ENCODE data around the gene LSS. TPM values are rescaled to one million over a fixed set of nuclear protein-coding genes. Genes with fewer than 3 reads are reported as not detected.

LSS gene
- total and polyA plus RNA-seq, 7 donors: 17.4 to 78.6 (median 51.7) TPM

DNA sequence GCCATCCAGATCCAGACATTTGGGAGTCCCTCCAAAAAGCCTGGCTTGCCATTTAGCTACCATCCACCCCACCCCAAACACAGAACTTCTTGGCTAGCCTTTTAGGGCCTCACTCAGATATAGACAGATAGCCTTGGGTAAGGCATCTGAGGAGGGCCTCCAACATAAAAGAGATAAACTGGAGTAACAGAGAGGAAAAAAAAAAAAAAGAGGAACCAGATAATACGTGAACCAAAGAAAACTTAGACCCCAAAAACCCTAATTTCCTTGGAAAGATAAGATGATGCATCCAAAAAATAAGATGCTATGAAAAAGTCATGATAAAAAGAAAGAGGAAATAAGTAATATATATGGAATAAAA lies 19.8 kb upstream of the LSS start:
- WGBS, 2 donors: 89 to 92% methylated on average over 1 of the region's 1 CpG
- Histone ChIP-seq H3K27ac (no peak overlapping the region), H3K4me1 (no peaks in the 10 kb centered on the region), H3K36me3 (peaks cover 42 to 97% (median 67%) of the 10 kb centered on the region in 4 donors), H3K9me3 (no peaks in the 10 kb centered on the region), H3K27me3 (no peaks in the 10 kb centered on the region), H3K4me3 (no peak overlapping the region)
- intact Hi-C loops (cut with DNase I): no loop called here
- TF ChIP-seq EP300 (IDR thresholded peaks at IDR 0.05) (no peak), POLR2A (IDR thresholded peaks at IDR 0.05) (no peak), POLR2AphosphoS5 (IDR thresholded peaks at IDR 0.05) (no peak)
- TF ChIP-seq, protein P1, sequence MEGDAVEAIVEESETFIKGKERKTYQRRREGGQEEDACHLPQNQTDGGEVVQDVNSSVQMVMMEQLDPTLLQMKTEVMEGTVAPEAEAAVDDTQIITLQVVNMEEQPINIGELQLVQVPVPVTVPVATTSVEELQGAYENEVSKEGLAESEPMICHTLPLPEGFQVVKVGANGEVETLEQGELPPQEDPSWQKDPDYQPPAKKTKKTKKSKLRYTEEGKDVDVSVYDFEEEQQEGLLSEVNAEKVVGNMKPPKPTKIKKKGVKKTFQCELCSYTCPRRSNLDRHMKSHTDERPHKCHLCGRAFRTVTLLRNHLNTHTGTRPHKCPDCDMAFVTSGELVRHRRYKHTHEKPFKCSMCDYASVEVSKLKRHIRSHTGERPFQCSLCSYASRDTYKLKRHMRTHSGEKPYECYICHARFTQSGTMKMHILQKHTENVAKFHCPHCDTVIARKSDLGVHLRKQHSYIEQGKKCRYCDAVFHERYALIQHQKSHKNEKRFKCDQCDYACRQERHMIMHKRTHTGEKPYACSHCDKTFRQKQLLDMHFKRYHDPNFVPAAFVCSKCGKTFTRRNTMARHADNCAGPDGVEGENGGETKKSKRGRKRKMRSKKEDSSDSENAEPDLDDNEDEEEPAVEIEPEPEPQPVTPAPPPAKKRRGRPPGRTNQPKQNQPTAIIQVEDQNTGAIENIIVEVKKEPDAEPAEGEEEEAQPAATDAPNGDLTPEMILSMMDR (IDR thresholded peaks at IDR 0.05): no peak
- DNase-seq: no peak

DNA sequence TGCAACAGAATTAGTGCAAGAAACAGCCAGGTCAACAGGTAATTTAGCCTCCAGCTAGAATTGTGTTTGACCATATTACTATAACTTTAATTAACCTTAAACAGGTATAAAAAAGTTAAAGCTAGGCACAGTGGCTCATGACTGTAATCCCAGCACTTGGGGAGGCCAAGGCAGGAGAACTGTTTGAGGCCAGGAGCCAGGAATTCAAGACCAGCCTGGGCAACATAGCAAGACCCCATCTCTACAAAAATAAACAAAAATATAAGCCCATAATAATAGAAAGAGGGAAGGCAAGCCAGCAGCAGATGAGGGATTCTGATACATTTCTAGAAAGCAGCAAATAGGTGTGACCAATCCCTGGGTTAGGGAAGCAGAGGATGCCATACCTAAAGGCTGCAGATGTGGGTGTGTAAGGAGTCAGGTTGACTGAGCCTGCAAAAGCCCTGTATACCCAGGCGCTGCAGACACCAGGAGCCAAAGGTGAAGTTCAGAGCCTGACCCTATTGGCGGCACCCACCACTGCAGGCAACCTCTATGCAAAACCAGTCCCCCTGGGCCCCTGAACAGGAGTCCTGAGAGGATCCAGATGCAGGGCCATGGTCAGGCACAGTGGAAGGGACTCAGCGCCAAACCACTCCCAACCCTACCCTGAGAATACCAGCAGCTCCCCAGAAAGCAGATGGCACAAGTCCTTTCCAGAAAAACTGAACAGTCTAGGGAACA lies 19.3 kb upstream of the LSS start:
- 90 to 96% methylated on average over 3 of the region's 3 CpGs for WGBS, 2 donors
- TF ChIP-seq POLR2A (IDR thresholded peaks at IDR 0.05) (no peak), POLR2AphosphoS5 (IDR thresholded peaks at IDR 0.05) (no peak), EP300 (IDR thresholded peaks at IDR 0.05) (no peak)
- TF ChIP-seq, protein P1 (IDR thresholded peaks at IDR 0.05): no peak
- no peak overlapping the region for H3K4me3 ChIP-seq
- peaks cover 42 to 97% (median 70%) of the 10 kb centered on the region in 4 donors for H3K36me3 ChIP-seq
- no peak for DNase-seq
- no peaks in the 10 kb centered on the region for H3K9me3 ChIP-seq
- intact Hi-C loops (cut with DNase I): no loop called here
- no peak overlapping the region for H3K27ac ChIP-seq
- H3K4me1 ChIP-seq: no peaks in the 10 kb centered on the region
- no peaks in the 10 kb centered on the region for H3K27me3 ChIP-seq

DNA sequence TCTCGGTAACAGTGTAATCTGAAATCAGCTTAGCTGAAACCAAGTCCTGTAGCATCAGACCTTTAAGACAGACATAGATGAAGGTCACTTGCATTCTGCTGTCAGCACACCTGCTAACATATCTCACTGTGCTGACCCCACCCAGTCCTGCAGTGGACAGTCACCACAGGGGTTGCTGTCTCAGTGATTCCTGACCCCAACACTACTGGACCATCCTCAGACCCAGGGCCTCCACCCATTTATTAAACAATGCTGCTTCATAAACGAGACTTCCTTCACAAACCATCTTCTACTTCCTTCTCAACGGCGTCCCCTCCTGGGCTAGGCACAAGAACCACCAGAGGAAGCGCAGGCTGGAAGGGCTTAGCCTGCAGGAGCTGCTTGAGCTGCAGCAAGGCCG lies 17.8 kb upstream of the LSS start:
- intact Hi-C loops (cut with DNase I): no loop called here
- no peak for DNase-seq
- Histone ChIP-seq H3K9me3 (no peaks in the 10 kb centered on the region), H3K27ac (no peak overlapping the region), H3K4me1 (peaks cover 0 to 2% (median 0%) of the 10 kb centered on the region in 4 donors), H3K4me3 (no peak overlapping the region), H3K36me3 (peaks cover 42 to 99% (median 67%) of the 10 kb centered on the region in 4 donors), H3K27me3 (no peaks in the 10 kb centered on the region)
- 73 to 86% methylated on average over 6 of the region's 6 CpGs for WGBS, 2 donors
- TF ChIP-seq EP300 (IDR thresholded peaks at IDR 0.05): no peak
- TF ChIP-seq POLR2AphosphoS5 (IDR thresholded peaks at IDR 0.05): no peak
- TF ChIP-seq, protein P1 (IDR thresholded peaks at IDR 0.05): no peak
- TF ChIP-seq POLR2A (IDR thresholded peaks at IDR 0.05): no peak

DNA sequence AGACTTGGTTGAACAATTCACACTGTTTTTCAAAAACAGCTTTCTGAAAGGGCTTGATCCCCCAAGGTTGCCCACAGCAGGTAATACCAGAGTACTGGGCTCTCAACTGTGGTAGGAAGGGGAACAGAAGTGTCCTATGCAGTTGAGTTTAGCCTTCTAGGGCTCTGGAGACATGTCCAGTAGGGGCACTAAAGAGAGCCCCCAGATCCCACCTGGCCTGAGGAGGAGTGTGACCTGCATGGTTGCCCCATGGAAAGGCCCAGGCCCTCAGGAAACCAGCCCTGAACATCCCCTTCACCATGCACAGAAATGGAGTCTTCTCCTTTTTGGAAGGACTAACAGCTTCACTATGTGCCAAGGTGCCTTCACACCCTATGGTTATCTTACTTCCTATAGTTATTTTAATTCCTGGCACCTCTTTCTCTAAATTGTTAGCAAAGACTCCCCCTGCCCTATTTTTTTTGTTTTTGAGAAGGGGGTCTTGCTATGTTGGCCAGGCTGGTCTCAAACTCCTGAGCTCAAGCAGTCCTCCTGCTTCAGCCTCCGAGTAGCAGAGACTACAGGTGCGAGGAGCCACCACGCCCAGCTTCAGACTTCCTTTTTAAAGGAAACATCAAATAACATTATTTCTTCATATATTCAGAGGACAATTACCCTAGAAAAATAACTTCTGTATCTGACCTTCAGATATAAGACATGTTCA lies 16.8 kb upstream of the LSS start:
- TF ChIP-seq, protein P1 (IDR thresholded peaks at IDR 0.05): no peak
- TF ChIP-seq POLR2AphosphoS5 (IDR thresholded peaks at IDR 0.05) (no peak), EP300 (IDR thresholded peaks at IDR 0.05) (no peak), POLR2A (IDR thresholded peaks at IDR 0.05) (no peak)
- Histone ChIP-seq H3K4me3 (no peak overlapping the region), H3K9me3 (no peaks in the 10 kb centered on the region), H3K27me3 (no peaks in the 10 kb centered on the region), H3K36me3 (peaks cover 36 to 99% (median 68%) of the 10 kb centered on the region in 4 donors), H3K4me1 (peaks cover 0 to 9% (median 4%) of the 10 kb centered on the region in 4 donors), H3K27ac (no peak overlapping the region)
- no peak for DNase-seq
- intact Hi-C loops (cut with DNase I): no loop called here
- WGBS, 2 donors: 75 to 89% methylated on average over 3 of the region's 3 CpGs
